ENCODE data around the gene EGFLAM. TPM values are rescaled to one million over a fixed set of nuclear protein-coding genes. Genes with fewer than 3 reads are reported as not detected.

EGFLAM gene
- total and polyA plus RNA-seq, 2 of the 4 experiments (the other 2 are of a cell fraction), result 0.77 to 1.1 TPM

- Histone ChIP-seq H3K4ac (ENCODE audit: low read depth, low read length) (no peak overlapping the region), H3K79me1 (ENCODE audit: low read depth in 1 of 2, low read length in 2 of 2) (no peaks in the 10 kb centered on the region), H2AK5ac (ENCODE audit: low read depth, low read length) (no peak overlapping the region), H3K23ac (ENCODE audit: low read depth, low read length) (no peak overlapping the region), H4K8ac (ENCODE audit: low read depth in 2 of 2, low read length in 2 of 2) (no peak overlapping the region), H2BK120ac (ENCODE audit: low read depth, low read length) (no peak overlapping the region), H2BK20ac (ENCODE audit: low read depth, low read length) (no peak overlapping the region), H2BK15ac (ENCODE audit: low read depth, low read length) (no peak overlapping the region), H3K4me3 (ENCODE audit: insufficient read depth, low read depth, low read length) (no peak overlapping the region), H3K9ac (ENCODE audit: low read depth, low read length) (no peak overlapping the region), H4K20me1 (ENCODE audit: insufficient read depth, low read length) (no peaks in the 10 kb centered on the region), H2AK9ac (replicated peaks; ENCODE audit: low read depth, low read length, poor library complexity) (no peak overlapping the region), H3K56ac (ENCODE audit: extremely low read depth, insufficient read depth, low read length) (no peak overlapping the region), H2BK5ac (ENCODE audit: low read depth, low read length, poor library complexity, severe bottlenecking) (no peak overlapping the region), H3K9me3 (ENCODE audit: control insufficient read depth, insufficient read depth, low read length) (no peaks in the 10 kb centered on the region), H4K91ac (ENCODE audit: insufficient read depth, low read depth, low read length) (no peak overlapping the region), H2AFZ (replicated peaks; ENCODE audit: low read length, poor library complexity) (no peak overlapping the region), H3K9me1 (ENCODE audit: insufficient read depth, low read length) (no peaks in the 10 kb centered on the region), H3K4me2 (ENCODE audit: low read depth, low read length) (no peak overlapping the region), H3K27me3 (ENCODE audit: control insufficient read depth, insufficient read depth, low read length) (peaks cover 10% of the 10 kb centered on the region), H3K27ac (ENCODE audit: insufficient read depth, low read length) (no peak overlapping the region), H4K5ac (ENCODE audit: low read depth, low read length) (no peak overlapping the region), H3K4me1 (ENCODE audit: control insufficient read depth, insufficient read depth, low read length) (no peaks in the 10 kb centered on the region), H3K18ac (ENCODE audit: low read depth, low read length) (no peak overlapping the region), H3K14ac (replicated peaks; ENCODE audit: low read depth, low read length) (no peak overlapping the region), H3K36me3 (ENCODE audit: control insufficient read depth, insufficient read depth, low read length) (no peaks in the 10 kb centered on the region)
- no peak for DNase-seq
- intact Hi-C loops (cut with micrococcal nuclease), result loop anchor here (5.0 kb wide), 1 partner anchor 545 kb away; no protein-coding TSS in a partner anchor
- no CpG with 5 or more reads among the region's 2 CpGs for WGBS, 2 experiments (ENCODE audit: extremely low coverage in 2 of 2, insufficient read length in 1 of 2)
- in situ Hi-C loops (cut with MboI; ENCODE audit: low sequenced_read_pairs), result loop anchor here (10.0 kb wide), 1 partner anchor 547 kb away; no protein-coding TSS in a partner anchor
- CTCF ChIA-PET, result no interaction called here
- dilution Hi-C loops (cut with HindIII; ENCODE audit: low sequenced_read_pairs, unreplicated experiment), result no loop called here
- ATAC-seq (ENCODE audit: low read depth), result no peak
- BruUV-seq (replicated peaks), result no TSS peak
- TF ChIP-seq BHLHE40 (IDR thresholded peaks at IDR 0.05; ENCODE audit: low read depth, low read length) (no peak), RFX5 (IDR thresholded peaks at IDR 0.05; ENCODE audit: low read depth, low read length) (no peak), ELK1 (IDR thresholded peaks at IDR 0.05; ENCODE audit: borderline replicate concordance, low read depth, low read length) (no peak), RAD21 (IDR thresholded peaks at IDR 0.05; ENCODE audit: low read length) (no peak), POLR2A (IDR thresholded peaks at IDR 0.05; ENCODE audit: low read depth, low read length) (no peak)
- POLR2A ChIA-PET (ENCODE audit: unreplicated experiment), result no interaction called here
Measured at GRCh38 chr5:38267372-38267771, 9.0 kb downstream of the EGFLAM start.

Measured in IMR-90 (cell line).